Upper lobe of left lung (tissue), 4 donors: ENCODE measurements around the gene POLG2.

Experiments used
- CTCF ChIP-seq, 6 experiments: fragments of 450-650 bp in 4 of 6; fragments of 200-600 bp in 2 of 6; sonication (generic) in 2 of 6; IDR thresholded peaks; one replicate each; pipeline ENCODE4 v1.5.1; 2016 to 2019; ENCODE audit warnings: antibody characterized with exemption in 6 of 6
- POLR2A ChIP-seq, 4 donors: fragments of 450-650 bp; IDR thresholded peaks; one replicate each; pipeline ENCODE4 v1.5.1; 2016 to 2017; ENCODE audit warnings: antibody characterized with exemption in 4 of 4, mild to moderate bottlenecking in 2 of 4
- POLR2AphosphoS5 ChIP-seq, 2 donors: sonication (generic); formaldehyde crosslinking; IDR thresholded peaks; one replicate each; pipeline ENCODE4 v1.5.1; 2017; ENCODE audit warnings: antibody characterized with exemption in 2 of 2

DNA sequence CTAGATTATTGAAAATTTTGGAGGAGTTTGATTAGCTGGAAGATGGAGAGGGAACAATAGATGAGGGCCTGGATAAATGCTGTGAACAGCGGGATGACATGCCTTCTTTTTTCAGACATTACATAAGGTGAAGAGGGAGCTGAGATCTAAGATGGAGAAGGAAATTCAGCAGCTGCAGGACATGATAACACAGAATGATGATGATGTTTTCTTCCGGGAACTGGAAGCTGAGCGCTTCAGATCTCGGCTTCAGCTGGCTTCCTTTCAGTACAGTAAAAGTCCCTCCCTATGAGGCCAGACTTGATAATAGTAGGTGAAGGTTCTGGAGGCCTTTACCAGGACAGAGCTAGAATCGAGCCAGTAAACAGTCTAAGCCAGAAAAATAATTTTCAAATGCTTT, 40.6 kb upstream of the POLG2 start:
- TF ChIP-seq POLR2A (IDR thresholded peaks at IDR 0.05) (no peak), CTCF (IDR thresholded peaks at IDR 0.05) (no peak), POLR2AphosphoS5 (IDR thresholded peaks at IDR 0.05) (no peak)
